Subcutaneous preadipocyte (primary cell): ENCODE results near the gene CDC42. TPM values are rescaled to one million over a fixed set of nuclear protein-coding genes. Genes with fewer than 3 reads are reported as not detected.

Experiments
- small RNA-seq: library from RNA; depleted of rRNA; stranded (forward); fragments of <200 nt; gene quantifications from one replicate; pipeline ENCODE3, GENCODE V24; 2012
- total RNA-seq: library from RNA; depleted of rRNA; stranded (reverse); fragments of >200 nt; gene quantifications from 2 replicates; pipeline ENCODE4 v1.2.3, GENCODE V29; 2012

CDC42 gene
- 284 and 372 TPM in 2 replicates for total RNA-seq

DNA sequence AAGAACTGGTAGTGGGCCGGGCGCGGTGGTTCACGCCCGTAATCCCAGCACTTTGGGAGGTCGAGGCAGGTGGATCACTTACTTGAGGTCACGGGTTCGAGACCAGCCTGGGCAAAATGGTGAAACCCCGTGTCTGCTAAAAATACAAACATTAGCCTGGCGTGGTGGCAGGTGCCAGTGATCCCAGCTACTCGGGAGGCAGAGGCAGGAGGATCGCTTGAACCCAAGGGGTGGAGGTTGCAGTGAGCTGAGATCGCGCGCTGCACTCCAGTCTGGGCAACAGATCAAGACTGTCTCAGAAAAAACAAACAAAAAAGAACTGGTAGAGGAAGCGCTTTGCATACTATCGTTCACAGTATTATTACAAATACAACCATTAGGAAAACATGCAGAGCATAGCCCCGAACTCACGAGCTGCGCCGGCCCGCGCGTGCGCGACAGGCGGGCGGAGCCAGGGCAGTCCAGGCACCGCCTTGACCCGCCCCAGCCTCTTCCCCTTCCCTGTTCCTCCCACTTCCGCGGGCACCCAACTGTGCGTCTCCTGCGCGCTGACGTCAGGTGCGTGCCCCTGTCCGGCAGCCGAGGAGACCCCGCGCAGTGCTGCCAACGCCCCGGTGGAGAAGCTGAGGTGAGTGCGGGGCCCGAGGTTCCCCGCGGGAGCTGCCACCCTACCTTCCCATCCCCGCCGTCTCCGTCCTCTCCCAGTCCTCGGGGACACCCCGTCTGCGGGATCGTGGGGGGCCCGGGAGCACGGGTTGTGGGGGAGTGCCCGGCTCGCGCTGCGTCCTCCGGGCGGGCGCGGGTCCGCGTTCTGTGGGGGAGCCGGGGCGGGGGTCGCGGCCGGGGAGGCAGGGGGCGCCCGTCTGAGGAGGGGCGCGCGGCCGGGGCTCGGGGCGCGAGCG lies at the start of gene CDC42:
Gene CDC42, plus strand, starts transcription at position 595 of the 902 bp plus-strand sequence. CDS start 25,770 bp downstream, outside the sequence.

Small RNA genes within 50 kb of the gene (small RNA-seq; reads per million reads assigned to genes)
- not detected for gene RN7SL186P
- gene RNU6-776P: not detected

Other genes starting within 250 kb of the CDC42 start
- not detected in 2 replicates for gene LDLRAD2, start 240.4 kb upstream of the CDC42 start, total RNA-seq
- gene HSPG2, start 115.4 kb upstream of the CDC42 start, total RNA-seq: 123 and 144 TPM in 2 replicates
- gene CELA3B, start 75.7 kb upstream of the CDC42 start, total RNA-seq: not detected in 2 replicates
- gene CELA3A, start 51.1 kb upstream of the CDC42 start, total RNA-seq: not detected in 2 replicates
- gene WNT4, start 90.4 kb downstream of the CDC42 start, total RNA-seq: under 0.01 TPM in 1 of 2 replicates, not detected in the other